HG03064 (cell line): ENCODE measurements around the gene SKOR1.

Experiments
- ATAC-seq: cut with Tn5 transposase; IDR thresholded peaks from one replicate; pipeline ENCODE4 v1.9.1; 2021; ENCODE audit warnings: low read depth; ENCODE audit not compliant: unreplicated experiment

The SKOR1 gene

GRCh38 chr15:67882487-67883233 lies 57.4 kb downstream of the SKOR1 start:
- ATAC-seq = no peak

- no peak for ATAC-seq
These were observed 58.0 kb downstream of the SKOR1 start for GRCh38 chr15:67883234-67883773.

- no peak for ATAC-seq
These were observed 58.7 kb downstream of the SKOR1 start for GRCh38 chr15:67884009-67884408.
